Left ventricle myocardium inferior (tissue), 1 donor: ENCODE results near the gene CTSW. TPM values are rescaled to one million over a fixed set of nuclear protein-coding genes. Genes with fewer than 3 reads are reported as not detected.

Experiments
- DNase-seq: peaks from one replicate; pipeline ENCODE4 v3.0.0-alpha.2; 2020
- H3K27ac ChIP-seq: fragments of 200-600 bp; replicated peaks from 2 replicates; pipeline ENCODE4 v1.8.0; 2021
- H3K27me3 ChIP-seq: fragments of 200-600 bp; 2 replicates; pipeline ENCODE4 v1.8.0; 2021; ENCODE audit warnings: low read depth
- H3K36me3 ChIP-seq: fragments of 200-600 bp; 2 replicates; pipeline ENCODE4 v1.8.0; 2021
- H3K4me1 ChIP-seq: fragments of 200-600 bp; 2 replicates; pipeline ENCODE4 v1.8.0; 2021
- H3K4me3 ChIP-seq: fragments of 200-600 bp; 2 replicates; pipeline ENCODE4 v1.8.0; 2021; ENCODE audit warnings: mild to moderate bottlenecking, moderate library complexity
- H3K9me3 ChIP-seq: fragments of 200-600 bp; replicated peaks from 2 replicates; pipeline ENCODE4 v1.8.0; 2021
- intact Hi-C: fragments of 100-400 bp; cut with micrococcal nuclease; formaldehyde crosslinking; loops from one replicate; pipeline ENCODE4 v1.11.0; 2022
- total RNA-seq: library from RNA; stranded (reverse); fragmentation: NEBNext Ultra II Directional; extraction: Animal tissue kit (Norgen Biotek cat#: 25700); gene quantifications from one replicate; pipeline ENCODE4 v1.2.1, GENCODE V29; 2021
- TF ChIP-seq, protein P1 (sequence below): fragments of 200-600 bp; IDR thresholded peaks from 2 replicates; pipeline ENCODE4 v1.8.0; 2021; ENCODE audit warnings: antibody characterized with exemption, mild to moderate bottlenecking, borderline replicate concordance
- donor health status: DM: no; HTN: yes; CAD: no; lungs with severe emphysema.

The CTSW gene
- total RNA-seq, 1 donor from 2014 or later: 0.49 TPM

- DNase-seq: no peak
- Histone ChIP-seq H3K9me3 (no peaks in the 10 kb centered on the region), H3K27ac (no peak overlapping the region), H3K36me3 (peaks cover 44% of the 10 kb centered on the region), H3K4me1 (peaks cover 38% of the 10 kb centered on the region), H3K4me3 (no peak overlapping the region), H3K27me3 (no peaks in the 10 kb centered on the region)
- intact Hi-C loops: loop anchor here (10.0 kb wide), 1 partner anchor 111 kb away; no protein-coding TSS in a partner anchor
- TF ChIP-seq, protein P1, sequence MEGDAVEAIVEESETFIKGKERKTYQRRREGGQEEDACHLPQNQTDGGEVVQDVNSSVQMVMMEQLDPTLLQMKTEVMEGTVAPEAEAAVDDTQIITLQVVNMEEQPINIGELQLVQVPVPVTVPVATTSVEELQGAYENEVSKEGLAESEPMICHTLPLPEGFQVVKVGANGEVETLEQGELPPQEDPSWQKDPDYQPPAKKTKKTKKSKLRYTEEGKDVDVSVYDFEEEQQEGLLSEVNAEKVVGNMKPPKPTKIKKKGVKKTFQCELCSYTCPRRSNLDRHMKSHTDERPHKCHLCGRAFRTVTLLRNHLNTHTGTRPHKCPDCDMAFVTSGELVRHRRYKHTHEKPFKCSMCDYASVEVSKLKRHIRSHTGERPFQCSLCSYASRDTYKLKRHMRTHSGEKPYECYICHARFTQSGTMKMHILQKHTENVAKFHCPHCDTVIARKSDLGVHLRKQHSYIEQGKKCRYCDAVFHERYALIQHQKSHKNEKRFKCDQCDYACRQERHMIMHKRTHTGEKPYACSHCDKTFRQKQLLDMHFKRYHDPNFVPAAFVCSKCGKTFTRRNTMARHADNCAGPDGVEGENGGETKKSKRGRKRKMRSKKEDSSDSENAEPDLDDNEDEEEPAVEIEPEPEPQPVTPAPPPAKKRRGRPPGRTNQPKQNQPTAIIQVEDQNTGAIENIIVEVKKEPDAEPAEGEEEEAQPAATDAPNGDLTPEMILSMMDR: no peak
These were observed 4.4 kb downstream of the CTSW start for GRCh38 chr11:65883786-65884715.

DNA sequence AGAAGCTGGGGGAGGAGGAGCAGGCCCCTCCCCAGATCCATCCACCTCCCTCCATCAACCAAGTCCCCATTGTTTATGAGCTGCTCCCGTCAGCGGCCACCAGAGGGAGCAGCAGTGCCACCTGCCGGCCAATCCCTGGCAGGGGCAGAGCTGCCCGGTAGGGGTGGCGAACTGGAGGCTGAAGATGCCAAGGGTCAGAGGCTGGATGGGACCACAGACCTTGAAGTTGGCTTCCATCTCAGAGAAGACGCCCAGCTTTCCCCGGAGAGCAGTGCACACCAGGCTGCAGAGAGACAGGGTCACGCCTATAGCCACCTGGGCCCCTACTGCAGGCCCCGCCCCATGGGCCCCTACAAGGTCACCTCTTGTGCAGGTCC lies 5.1 kb downstream of the CTSW start:
- Histone ChIP-seq H3K36me3 (peaks cover 44% of the 10 kb centered on the region), H3K27ac (no peak overlapping the region), H3K27me3 (no peaks in the 10 kb centered on the region), H3K4me1 (peaks cover 45% of the 10 kb centered on the region), H3K4me3 (no peak overlapping the region), H3K9me3 (no peaks in the 10 kb centered on the region)
- intact Hi-C loops: loop anchor here (10.0 kb wide), 1 partner anchor 110 kb away; no protein-coding TSS in a partner anchor
- DNase-seq: peak; percentile 78
- TF ChIP-seq, protein P1: peak; percentile 100

GRCh38 chr11:65885231-65885630 lies 5.6 kb downstream of the CTSW start:
- H3K27ac ChIP-seq: no peak overlapping the region
- TF ChIP-seq, protein P1: no peak

DNA sequence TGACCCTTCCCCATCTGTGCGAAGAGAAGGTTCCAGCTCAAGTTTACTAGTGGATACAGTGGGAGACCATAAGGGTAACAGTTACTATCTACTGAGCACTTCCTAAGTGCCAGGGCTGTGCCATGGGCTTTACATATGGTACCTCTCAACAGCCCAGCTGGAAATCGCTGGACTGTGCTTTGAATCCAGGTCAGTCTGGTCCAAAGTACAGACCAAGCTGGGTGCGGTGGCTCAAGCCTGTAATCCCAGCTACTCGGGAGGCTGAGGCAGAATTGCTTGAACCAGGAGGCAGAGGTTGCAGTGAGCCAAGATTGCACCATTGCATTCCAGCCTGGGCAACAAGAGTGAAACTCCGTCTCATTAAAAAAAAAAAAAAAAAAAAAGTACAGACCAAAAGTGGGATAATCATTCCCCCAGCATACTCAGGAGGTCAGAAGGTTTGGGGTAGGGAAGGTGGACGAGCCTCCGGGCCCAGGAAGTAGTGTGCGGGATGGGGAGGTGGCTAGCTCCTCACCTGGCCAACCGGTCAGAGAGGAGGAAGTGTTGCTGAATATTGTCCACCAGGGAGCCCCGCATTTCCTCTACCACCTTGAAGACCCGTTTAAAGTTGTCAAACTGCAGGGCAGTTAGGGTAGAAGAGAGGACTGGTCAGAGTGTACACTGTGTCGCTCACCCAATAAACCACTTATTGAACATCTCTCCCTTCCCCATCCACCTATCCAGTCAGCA lies 6.3 kb downstream of the CTSW start:
- Histone ChIP-seq H3K4me3 (no peak overlapping the region), H3K36me3 (peaks cover 44% of the 10 kb centered on the region), H3K27ac (no peak overlapping the region), H3K4me1 (peaks cover 54% of the 10 kb centered on the region), H3K27me3 (no peaks in the 10 kb centered on the region), H3K9me3 (no peaks in the 10 kb centered on the region)
- DNase-seq: no peak
- intact Hi-C loops: loop anchor here (10.0 kb wide), 1 partner anchor 109 kb away; no protein-coding TSS in a partner anchor
- TF ChIP-seq, protein P1: no peak

More at GRCh38 chr11:65885231-65885630, 5.6 kb downstream of the CTSW start:
- intact Hi-C loops: loop anchor here (10.0 kb wide), 1 partner anchor 110 kb away; no protein-coding TSS in a partner anchor
- Histone ChIP-seq H3K9me3 (no peaks in the 10 kb centered on the region), H3K4me1 (peaks cover 50% of the 10 kb centered on the region), H3K27me3 (no peaks in the 10 kb centered on the region), H3K36me3 (peaks cover 44% of the 10 kb centered on the region), H3K4me3 (no peak overlapping the region)
- no peak for DNase-seq
